CD14-positive monocyte (primary cell): Measurements from ENCODE around the gene GALNT17. TPM values are rescaled to one million over a fixed set of nuclear protein-coding genes. Genes with fewer than 3 reads are reported as not detected.

Source experiments
- DNase-seq, 3 donors: peaks; one replicate each; pipeline ENCODE4 v3.0.0-alpha.2; 2011 to 2022
- H2AFZ ChIP-seq: 2 replicates; pipeline ENCODE4 v1.6.0; 2012; ENCODE audit warnings: mild to moderate bottlenecking, low read depth, low read length, inconsistent platforms; ENCODE audit not compliant: insufficient read depth, poor library complexity, severe bottlenecking
- H3K27ac ChIP-seq, 2 donors: 1 replicate in 1 of 2; 2 replicates in 1 of 2; pipeline ENCODE4 v1.5.1; 2012 to 2013; ENCODE audit warnings: low read length in 2 of 2, control low read depth in 1 of 2, inconsistent platforms in 1 of 2, low read depth in 1 of 2, mild to moderate bottlenecking in 1 of 2
- H3K27me3 ChIP-seq, 2 donors: one replicate each; pipeline versions ENCODE4 v1.6.0 to v1.6.1; 2011 to 2013; ENCODE audit warnings: low read length in 2 of 2; ENCODE audit not compliant: control insufficient read depth in 2 of 2, insufficient read depth in 2 of 2
- H3K36me3 ChIP-seq, 2 donors: replicated peaks in 1 of 2; 1 replicate in 1 of 2; 2 replicates in 1 of 2; pipeline versions ENCODE4 v1.5.1 to v1.6.1; 2012 to 2013; ENCODE audit warnings: low read length in 2 of 2, control low read depth in 1 of 2, inconsistent platforms in 1 of 2, mild to moderate bottlenecking in 1 of 2; ENCODE audit not compliant: insufficient read depth in 2 of 2, control insufficient read depth in 1 of 2
- H3K4me1 ChIP-seq, 2 donors: 1 replicate in 1 of 2; 2 replicates in 1 of 2; pipeline versions ENCODE4 v1.5.1 to v1.6.1; 2012 to 2013; ENCODE audit warnings: low read length in 2 of 2, control low read depth in 1 of 2, inconsistent platforms in 1 of 2, mild to moderate bottlenecking in 1 of 2, moderate library complexity in 1 of 2; ENCODE audit not compliant: insufficient read depth in 2 of 2, control insufficient read depth in 1 of 2
- H3K4me2 ChIP-seq: replicated peaks from 2 replicates; pipeline ENCODE3; 2012; ENCODE audit warnings: low read length, moderate library complexity, mild to moderate bottlenecking; ENCODE audit not compliant: poor library complexity, severe bottlenecking; ENCODE audit errors: extremely low read depth
- H3K4me3 ChIP-seq, 3 experiments: fragments of 200-600 bp in 1 of 3; sonication (generic) in 1 of 3; replicated peaks in 1 of 3; 1 replicate in 2 of 3; 2 replicates in 1 of 3; pipeline ENCODE4 v1.5.1; 2011 to 2013; ENCODE audit warnings: low read length in 3 of 3, mild to moderate bottlenecking in 3 of 3, control low read depth in 2 of 3, low read depth in 2 of 3, inconsistent platforms in 1 of 3, moderate library complexity in 1 of 3
- H3K79me2 ChIP-seq: 2 replicates; pipeline ENCODE4 v1.6.0; 2012; ENCODE audit warnings: mild to moderate bottlenecking, control low read depth, inconsistent platforms, low read length, moderate library complexity; ENCODE audit not compliant: insufficient read depth
- H3K9ac ChIP-seq: 2 replicates; pipeline ENCODE4 v1.6.0; 2017; ENCODE audit warnings: low read length, mild to moderate bottlenecking; ENCODE audit not compliant: insufficient read depth, poor library complexity, severe bottlenecking
- H3K9me3 ChIP-seq, 2 donors: replicated peaks in 1 of 2; 1 replicate in 1 of 2; 2 replicates in 1 of 2; pipeline versions ENCODE4 v1.5.1 to v1.6.1; 2012 to 2013; ENCODE audit warnings: low read length in 2 of 2, control low read depth in 1 of 2; ENCODE audit not compliant: control insufficient read depth in 1 of 2, insufficient read depth in 1 of 2
- H4K20me1 ChIP-seq: 2 replicates; pipeline ENCODE4 v1.6.0; 2012; ENCODE audit warnings: mild to moderate bottlenecking, low read length, control low read depth, moderate library complexity; ENCODE audit not compliant: insufficient read depth
- H3K27ac Mint-ChIP-seq, 7 donors: one replicate each; pipeline ENCODE4 v1.8.0; 2020; ENCODE audit warnings: mild to moderate bottlenecking in 7 of 7, mixed read lengths in 7 of 7, moderate library complexity in 6 of 7, inconsistent platforms in 2 of 7
- H3K27me3 Mint-ChIP-seq, 3 donors: one replicate each; pipeline ENCODE4 v1.8.0; 2021 to 2022; ENCODE audit warnings: low read depth in 3 of 3, mild to moderate bottlenecking in 3 of 3, mixed read lengths in 3 of 3, moderate library complexity in 3 of 3, inconsistent platforms in 1 of 3
- H3K36me3 Mint-ChIP-seq, 2 donors: one replicate each; pipeline ENCODE4 v1.8.0; 2020; ENCODE audit warnings: mixed read lengths in 2 of 2, inconsistent platforms in 1 of 2, mild to moderate bottlenecking in 1 of 2
- H3K4me1 Mint-ChIP-seq: one replicate; pipeline ENCODE4 v1.8.0; 2020; ENCODE audit warnings: mild to moderate bottlenecking, mixed read lengths
- H3K4me3 Mint-ChIP-seq, 2 donors: one replicate each; pipeline ENCODE4 v1.8.0; 2020; ENCODE audit warnings: mild to moderate bottlenecking in 2 of 2, mixed read lengths in 2 of 2, moderate library complexity in 1 of 2
- H3K9me3 Mint-ChIP-seq, 7 donors: one replicate each; pipeline ENCODE4 v1.8.0; 2020 to 2022; ENCODE audit warnings: mixed read lengths in 7 of 7, mild to moderate bottlenecking in 6 of 7, moderate library complexity in 6 of 7, inconsistent platforms in 2 of 7
- WGBS: methylation state at CpG from one replicate; pipeline ENCODE4 v1.1.5; 2013; ENCODE audit warnings: missing lambda C conversion rate; ENCODE audit not compliant: insufficient coverage; 5-methylcytosine and 5-hydroxymethylcytosine counted together
- intact Hi-C, 2 donors: fragments of 100-400 bp; cut with micrococcal nuclease; formaldehyde crosslinking; loops; one replicate each; pipeline versions ENCODE4 v1.15.0 to v1.15.1; 2023
- polyA plus RNA-seq, 3 donors: library from polyadenylated mRNA; depleted of rRNA in 1 of 3; unstranded in 2 of 3; stranded (reverse) in 1 of 3; fragments of 300-500 nt in 2 of 3; fragments of >200 nt in 1 of 3; fragmentation: Illumina TruSeq in 2 of 3; gene quantifications; 1 replicate in 2 of 3; 2 replicates in 1 of 3; pipeline ENCODE4 v1.2.3, GENCODE V29; 2012 to 2021
- TF ChIP-seq, protein P1 (sequence below): fragments of 200-600 bp; IDR thresholded peaks from one replicate; pipeline ENCODE4 v1.8.0; 2022; ENCODE audit warnings: antibody characterized with exemption, mild to moderate bottlenecking

The GALNT17 gene
- polyA plus RNA-seq, 3 donors: not detected

DNA sequence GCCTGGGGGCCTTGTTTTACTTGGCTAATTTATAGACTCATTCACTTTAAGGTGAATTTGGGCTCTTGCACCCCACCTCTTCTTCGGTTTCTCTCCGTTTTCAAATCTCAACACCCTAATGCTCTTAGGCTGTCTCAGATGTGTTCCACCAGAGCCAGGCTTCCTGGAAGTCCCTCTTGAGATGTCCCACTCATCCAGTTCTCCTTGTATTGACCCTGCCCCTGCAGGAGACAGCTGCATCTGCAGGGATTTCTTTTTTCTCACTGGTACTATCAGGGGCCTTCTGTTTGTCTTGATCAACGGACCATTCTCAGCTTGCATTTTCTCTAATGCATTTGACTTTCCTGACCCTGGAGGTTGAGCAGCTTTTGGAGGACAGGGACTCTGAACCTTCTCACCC lies 279.5 kb downstream of the GALNT17 start:
- H3K79me2 ChIP-seq: no peaks in the 10 kb centered on the region
- no peak overlapping the region for H3K4me2 ChIP-seq
- H2AFZ ChIP-seq: no peak overlapping the region
- no peak overlapping the region for H3K4me3 ChIP-seq
- H3K9ac ChIP-seq: no peak overlapping the region
- DNase-seq: no peak
- H3K27me3 ChIP-seq: no peaks in the 10 kb centered on the region
- 89% methylated on average over 2 of the region's 3 CpGs for WGBS
- Mint-ChIP-seq H3K27ac (no peak overlapping the region), H3K27me3 (no peaks in the 10 kb centered on the region), H3K9me3 (peaks cover 30 to 73% (median 38%) of the 10 kb centered on the region in 7 donors), H3K4me3 (no peak overlapping the region), H3K4me1 (no peaks in the 10 kb centered on the region), H3K36me3 (no peaks in the 10 kb centered on the region)
- H3K27ac ChIP-seq: no peak overlapping the region
- TF ChIP-seq, protein P1, sequence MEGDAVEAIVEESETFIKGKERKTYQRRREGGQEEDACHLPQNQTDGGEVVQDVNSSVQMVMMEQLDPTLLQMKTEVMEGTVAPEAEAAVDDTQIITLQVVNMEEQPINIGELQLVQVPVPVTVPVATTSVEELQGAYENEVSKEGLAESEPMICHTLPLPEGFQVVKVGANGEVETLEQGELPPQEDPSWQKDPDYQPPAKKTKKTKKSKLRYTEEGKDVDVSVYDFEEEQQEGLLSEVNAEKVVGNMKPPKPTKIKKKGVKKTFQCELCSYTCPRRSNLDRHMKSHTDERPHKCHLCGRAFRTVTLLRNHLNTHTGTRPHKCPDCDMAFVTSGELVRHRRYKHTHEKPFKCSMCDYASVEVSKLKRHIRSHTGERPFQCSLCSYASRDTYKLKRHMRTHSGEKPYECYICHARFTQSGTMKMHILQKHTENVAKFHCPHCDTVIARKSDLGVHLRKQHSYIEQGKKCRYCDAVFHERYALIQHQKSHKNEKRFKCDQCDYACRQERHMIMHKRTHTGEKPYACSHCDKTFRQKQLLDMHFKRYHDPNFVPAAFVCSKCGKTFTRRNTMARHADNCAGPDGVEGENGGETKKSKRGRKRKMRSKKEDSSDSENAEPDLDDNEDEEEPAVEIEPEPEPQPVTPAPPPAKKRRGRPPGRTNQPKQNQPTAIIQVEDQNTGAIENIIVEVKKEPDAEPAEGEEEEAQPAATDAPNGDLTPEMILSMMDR: no peak
- no peaks in the 10 kb centered on the region for H4K20me1 ChIP-seq
- H3K36me3 ChIP-seq: no peaks in the 10 kb centered on the region
- peaks cover 54 to 82% of the 10 kb centered on the region in 2 donors for H3K9me3 ChIP-seq
- H3K4me1 ChIP-seq: no peaks in the 10 kb centered on the region
- intact Hi-C loops: no loop called here

DNA sequence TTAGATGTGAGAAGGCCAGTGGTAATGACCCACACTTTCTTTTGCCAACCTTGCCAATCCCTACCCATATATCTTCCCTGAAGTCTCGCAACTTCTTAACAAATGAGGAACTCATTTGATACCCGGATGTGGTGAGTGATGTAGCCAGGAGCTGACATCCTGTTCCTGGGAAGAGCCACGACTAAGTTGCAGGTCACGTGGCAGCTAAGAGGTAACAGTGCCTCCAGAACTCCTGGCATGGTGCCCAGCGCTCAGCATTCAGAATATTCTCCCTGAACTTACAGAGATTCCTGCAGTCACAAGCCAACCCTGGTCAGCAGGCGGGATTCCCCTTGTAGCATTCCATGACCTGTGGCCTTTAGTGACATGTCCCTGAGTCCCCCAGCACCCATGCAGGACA lies 282.5 kb downstream of the GALNT17 start:
- no peaks in the 10 kb centered on the region for H3K27me3 Mint-ChIP-seq
- DNase-seq: no peak
- no peak overlapping the region for H3K4me3 ChIP-seq
- no peak overlapping the region for H3K4me2 ChIP-seq
- no peak overlapping the region for H3K4me3 Mint-ChIP-seq
- H3K9me3 Mint-ChIP-seq: peaks cover 30 to 65% (median 42%) of the 10 kb centered on the region in 7 donors
- no peaks in the 10 kb centered on the region for H4K20me1 ChIP-seq
- H3K36me3 ChIP-seq: no peaks in the 10 kb centered on the region
- H2AFZ ChIP-seq: no peak overlapping the region
- intact Hi-C loops: no loop called here
- no peak overlapping the region for H3K27ac Mint-ChIP-seq
- H3K27ac ChIP-seq: no peak overlapping the region
- 19% methylated on average over 4 of the region's 6 CpGs for WGBS
- H3K4me1 Mint-ChIP-seq: no peaks in the 10 kb centered on the region
- H3K9me3 ChIP-seq: peaks cover 54 to 71% of the 10 kb centered on the region in 2 donors
- H3K27me3 ChIP-seq: no peaks in the 10 kb centered on the region
- no peaks in the 10 kb centered on the region for H3K36me3 Mint-ChIP-seq
- H3K9ac ChIP-seq: no peak overlapping the region
- no peaks in the 10 kb centered on the region for H3K79me2 ChIP-seq
- no peaks in the 10 kb centered on the region for H3K4me1 ChIP-seq
- TF ChIP-seq, protein P1: no peak
